ENCODE results near the gene MYO9A.
"Not testable (repeated sequence)": the region's sequence is repeated elsewhere in the genome, so short reads cannot be mapped to it uniquely, and the experiment has no call there.

- TF ChIP-seq POLR2A (IDR thresholded peaks at IDR 0.05; ENCODE audit: low read length); GATA1 (IDR thresholded peaks at IDR 0.05; ENCODE audit: low read depth, low read length): not testable (repeated sequence)
Observed at GRCh38 chr15:72053297-72053696, 64.7 kb downstream of the MYO9A start.
